Stomach (tissue), 9 donors: ENCODE measurements around the gene DENND4C. TPM values are rescaled to one million over a fixed set of nuclear protein-coding genes. Genes with fewer than 3 reads are reported as not detected.
"Not testable (repeated sequence)": the region's sequence is repeated elsewhere in the genome, so short reads cannot be mapped to it uniquely, and the experiment has no call there.

Source experiments
- DNase-seq, 2 donors: peaks; one replicate each; pipeline versions ENCODE4 v3.0.0 to v3.0.0-alpha.2; 2013 to 2019
- H3K27ac ChIP-seq, 5 donors: fragments of 200-600 bp in 4 of 5; sonication (generic) in 4 of 5; one replicate each; pipeline ENCODE4 v1.5.1; 2013 to 2019; ENCODE audit warnings: mild to moderate bottlenecking in 1 of 5, moderate library complexity in 1 of 5
- H3K27me3 ChIP-seq, 3 donors: fragments of 200-600 bp; sonication (generic); one replicate each; pipeline ENCODE4 v1.5.1; 2017 to 2019; ENCODE audit warnings: mixed run types in 1 of 3
- H3K36me3 ChIP-seq, 4 donors: fragments of 200-600 bp; sonication (generic); 1 replicate in 3 of 4; 2 replicates in 1 of 4; pipeline ENCODE4 v1.5.1; 2016 to 2019
- H3K4me1 ChIP-seq, 4 donors: fragments of 200-600 bp; sonication (generic); one replicate each; pipeline ENCODE4 v1.5.1; 2016 to 2019
- H3K4me3 ChIP-seq, 4 donors: fragments of 200-600 bp; sonication (generic) in 3 of 4; one replicate each; pipeline ENCODE4 v1.5.1; 2016 to 2019; ENCODE audit warnings: mild to moderate bottlenecking in 1 of 4
- H3K9me3 ChIP-seq, 4 donors: fragments of 200-600 bp; sonication (generic); one replicate each; pipeline ENCODE4 v1.5.1; 2016 to 2019
- CTCF ChIP-seq, 7 experiments: fragments of 450-650 bp in 4 of 7; fragments of 200-600 bp in 3 of 7; sonication (generic) in 3 of 7; IDR thresholded peaks; one replicate each; pipeline ENCODE4 v1.5.1; 2016 to 2019; ENCODE audit warnings: antibody characterized with exemption in 7 of 7, control low read depth in 2 of 7, mild to moderate bottlenecking in 1 of 7
- EP300 ChIP-seq: sonication (generic); formaldehyde crosslinking; IDR thresholded peaks from one replicate; pipeline ENCODE4 v1.6.1; 2017; ENCODE audit warnings: antibody characterized with exemption
- POLR2A ChIP-seq, 4 donors: fragments of 450-650 bp; IDR thresholded peaks; one replicate each; pipeline ENCODE4 v1.6.1; 2016; ENCODE audit warnings: antibody characterized with exemption in 4 of 4, control low read depth in 2 of 4, mild to moderate bottlenecking in 1 of 4, moderate library complexity in 1 of 4
- POLR2AphosphoS5 ChIP-seq, 3 donors: sonication (generic); formaldehyde crosslinking; IDR thresholded peaks; one replicate each; pipeline ENCODE4 v1.6.1; 2016; ENCODE audit warnings: antibody characterized with exemption in 3 of 3
- WGBS, 5 donors: extraction: QIAGEN DNeasy Blood & Tissue Kit in 3 of 5; methylation state at CpG; one replicate each; pipeline versions ENCODE4 v1.1.5 to v1.1.7; 2013 to 2018; 5-methylcytosine and 5-hydroxymethylcytosine counted together
- intact Hi-C: fragments of 100-400 bp; cut with DNase I; formaldehyde crosslinking; loops from one replicate; pipeline ENCODE4 v1.15.1; 2023; ENCODE audit warnings: low total_unique reads
- polyA plus RNA-seq, 3 donors: library from polyadenylated mRNA; stranded (reverse); fragments of 200-250 nt; gene quantifications; one replicate each; pipeline ENCODE4 v1.2.3, GENCODE V29; 2013
- total RNA-seq, 5 donors: library from RNA; depleted of rRNA; stranded (reverse); fragments of >200 nt; gene quantifications; one replicate each; pipeline versions ENCODE4 v1.1.0 to v1.2.3, GENCODE V29; 2014 to 2016
- donor health status: healthy with polysubstance abuse.
- donor health status: Bipolar disorder and iron deficiency.
- donor health status: healthy.

Gene DENND4C
- total and polyA plus RNA-seq, 8 donors = 6.3 to 226 (median 47.6) TPM

- intact Hi-C loops = no loop called here
- no peaks in the 10 kb centered on the region for H3K9me3 ChIP-seq
- no peak overlapping the region for H3K27ac ChIP-seq
- H3K4me3 ChIP-seq = no peak overlapping the region
- no peak for TF ChIP-seq CTCF (IDR thresholded peaks at IDR 0.05)
- TF ChIP-seq EP300 = no peak
- TF ChIP-seq POLR2A (IDR thresholded peaks at IDR 0.05) = no peak
- no peak for TF ChIP-seq POLR2AphosphoS5 (IDR thresholded peaks at IDR 0.05)
- WGBS, 5 donors = 46 to 59% (median 56%) methylated on average over 7 of the region's 7 CpGs
- no peaks in the 10 kb centered on the region for H3K27me3 ChIP-seq
- peaks cover 0 to 7% (median 3%) of the 10 kb centered on the region in 4 donors for H3K36me3 ChIP-seq
- H3K4me1 ChIP-seq = peaks cover 5 to 63% (median 41%) of the 10 kb centered on the region in 4 donors
- no peak for DNase-seq
These were observed 21.8 kb downstream of the DENND4C start for GRCh38 chr9:19252174-19252884.

- DNase-seq = no peak
- intact Hi-C loops = no loop called here
These were observed 22.4 kb downstream of the DENND4C start for GRCh38 chr9:19252885-19253219.

GRCh38 chr9:19255112-19255511 lies 24.6 kb downstream of the DENND4C start:
- H3K27me3 ChIP-seq = no peaks in the 10 kb centered on the region
- DNase-seq = no peak
- TF ChIP-seq CTCF (IDR thresholded peaks at IDR 0.05) (no peak), POLR2AphosphoS5 (IDR thresholded peaks at IDR 0.05) (no peak), POLR2A (IDR thresholded peaks at IDR 0.05) (no peak), EP300 (no peak)
- intact Hi-C loops = no loop called here
- no peak overlapping the region for H3K4me3 ChIP-seq
- 96 to 100% (median 98%) methylated on average over 2 of the region's 2 CpGs for WGBS, 5 donors
- peaks cover 5 to 46% (median 32%) of the 10 kb centered on the region in 4 donors for H3K4me1 ChIP-seq
- H3K9me3 ChIP-seq = no peaks in the 10 kb centered on the region
- H3K36me3 ChIP-seq = peaks cover 0 to 6% (median 1%) of the 10 kb centered on the region in 4 donors
- no peak overlapping the region for H3K27ac ChIP-seq

More at GRCh38 chr9:19252885-19253219, 22.4 kb downstream of the DENND4C start:
- Histone ChIP-seq H3K36me3 (peaks cover 0 to 7% (median 3%) of the 10 kb centered on the region in 4 donors), H3K4me3 (no peak overlapping the region), H3K27me3 (no peaks in the 10 kb centered on the region), H3K9me3 (no peaks in the 10 kb centered on the region), H3K27ac (no peak overlapping the region), H3K4me1 (peaks cover 5 to 58% (median 38%) of the 10 kb centered on the region in 4 donors)
- TF ChIP-seq POLR2A (IDR thresholded peaks at IDR 0.05) (no peak), POLR2AphosphoS5 (IDR thresholded peaks at IDR 0.05) (no peak), CTCF (IDR thresholded peaks at IDR 0.05) (no peak), EP300 (no peak)
- WGBS, 5 donors = 44 to 71% (median 53%) methylated on average over 4 of the region's 4 CpGs

- H3K27me3 ChIP-seq = no peaks in the 10 kb centered on the region
- H3K4me1 ChIP-seq = peaks cover 5 to 46% (median 29%) of the 10 kb centered on the region in 4 donors
- H3K4me3 ChIP-seq = no peak overlapping the region
- no peak for DNase-seq
- H3K36me3 ChIP-seq = peaks cover 0 to 5% (median 1%) of the 10 kb centered on the region in 4 donors
- intact Hi-C loops = no loop called here
- H3K9me3 ChIP-seq = no peaks in the 10 kb centered on the region
- TF ChIP-seq EP300 (no peak), CTCF (IDR thresholded peaks at IDR 0.05) (no peak), POLR2A (IDR thresholded peaks at IDR 0.05) (no peak), POLR2AphosphoS5 (IDR thresholded peaks at IDR 0.05) (no peak)
- no peak overlapping the region for H3K27ac ChIP-seq
These were observed 25.3 kb downstream of the DENND4C start for GRCh38 chr9:19255821-19256220.

- H3K9me3 ChIP-seq, H3K4me3 ChIP-seq, H3K36me3 ChIP-seq, H3K27me3 ChIP-seq, intact Hi-C loops, H3K27ac ChIP-seq, DNase-seq: not testable (repeated sequence)
- peaks cover 0 to 22% (median 9%) of the 10 kb centered on the region in 4 donors for H3K4me1 ChIP-seq
- WGBS, 5 donors = 92 to 98% (median 95%) methylated on average over 8 of the region's 8 CpGs
These were observed 29.3 kb downstream of the DENND4C start for GRCh38 chr9:19259665-19260255.

GRCh38 chr9:19265602-19266001 lies 35.1 kb downstream of the DENND4C start:
- H3K36me3 ChIP-seq, H3K27ac ChIP-seq, H3K4me3 ChIP-seq, DNase-seq, intact Hi-C loops, H3K9me3 ChIP-seq, H3K27me3 ChIP-seq: not testable (repeated sequence)
- H3K4me1 ChIP-seq = peaks cover 11 to 45% (median 27%) of the 10 kb centered on the region in 4 donors
- WGBS, 5 donors = 94 to 99% (median 96%) methylated on average over 4 of the region's 4 CpGs

GRCh38 chr9:19266778-19267384 lies 36.4 kb downstream of the DENND4C start:
- not testable (repeated sequence) for DNase-seq, H3K36me3 ChIP-seq

More at GRCh38 chr9:19266778-19267384, 36.4 kb downstream of the DENND4C start:
- H3K27ac ChIP-seq, intact Hi-C loops, H3K27me3 ChIP-seq, H3K4me3 ChIP-seq, H3K9me3 ChIP-seq: not testable (repeated sequence)
- peaks cover 11 to 41% (median 24%) of the 10 kb centered on the region in 4 donors for H3K4me1 ChIP-seq
- WGBS, 5 donors = 71 to 86% (median 74%) methylated on average over 3 of the region's 3 CpGs
